Naive thymus-derived CD8-positive, alpha-beta T cell (primary cell): ENCODE measurements around the gene FOXJ3. TPM values are rescaled to one million over a fixed set of nuclear protein-coding genes. Genes with fewer than 3 reads are reported as not detected.

ENCODE experiments used
- ATAC-seq, 2 donors: fragments of 150-1000 bp; cut with Tn5 transposase in 1 of 2; sonication (Bioruptor Pico), chemical (Tn5 transposase) in 1 of 2; 1 replicate in 1 of 2; 2 replicates in 1 of 2; pipeline ENCODE4 v1.10.0; 2021; ENCODE audit warnings: mild to moderate bottlenecking in 2 of 2, moderate library complexity in 2 of 2
- POLR2A ChIA-PET: fragments of 350-600 bp; sonication (Branson Sonifier 250); formaldehyde crosslinking; loops from one replicate; lab custom pipeline; 2021; ENCODE audit warnings: antibody characterized with exemption; lab: Charles Lee
- DNase-seq, 10 donors: peaks; one replicate each; pipeline versions ENCODE4 v3.0.0 to v3.0.0-alpha.2; 2020 to 2022
- H3K27ac Mint-ChIP-seq, 10 donors: one replicate each; pipeline ENCODE4 v1.8.0; 2020 to 2022; ENCODE audit warnings: mild to moderate bottlenecking in 10 of 10, mixed read lengths in 10 of 10, moderate library complexity in 4 of 10, inconsistent platforms in 1 of 10
- H3K27me3 Mint-ChIP-seq, 5 donors: one replicate each; pipeline ENCODE4 v1.8.0; 2021 to 2022; ENCODE audit warnings: mixed read lengths in 5 of 5
- H3K36me3 Mint-ChIP-seq, 3 donors: one replicate each; pipeline ENCODE4 v1.8.0; 2020 to 2022; ENCODE audit warnings: mixed read lengths in 3 of 3, mild to moderate bottlenecking in 2 of 3, inconsistent platforms in 1 of 3
- H3K4me1 Mint-ChIP-seq, 4 donors: one replicate each; pipeline ENCODE4 v1.8.0; 2021 to 2022; ENCODE audit warnings: mixed read lengths in 4 of 4
- H3K4me3 Mint-ChIP-seq, 10 donors: one replicate each; pipeline ENCODE4 v1.8.0; 2020 to 2022; ENCODE audit warnings: mild to moderate bottlenecking in 10 of 10, mixed read lengths in 10 of 10, moderate library complexity in 6 of 10, inconsistent platforms in 1 of 10
- H3K9me3 Mint-ChIP-seq, 9 donors: one replicate each; pipeline ENCODE4 v1.8.0; 2020 to 2022; ENCODE audit warnings: mixed read lengths in 9 of 9, mild to moderate bottlenecking in 3 of 9, inconsistent platforms in 1 of 9, moderate library complexity in 1 of 9
- polyA plus RNA-seq, 3 donors: library from polyadenylated mRNA; unstranded; fragments of 300-500 nt; fragmentation: Illumina TruSeq; gene quantifications; one replicate each; pipeline ENCODE4 v1.2.3, GENCODE V29; 2021
- total RNA-seq, 8 experiments: library from RNA in 2 of 8; stranded (reverse) in 2 of 8; gene quantifications; one replicate each; pipeline ENCODE4 v1.2.3 and lab custom pipeline; 2021 to 2026

The FOXJ3 gene
- total and polyA plus RNA-seq, 5 experiments from 2014 or later: 30.3 to 112 (median 39.8) TPM

DNA sequence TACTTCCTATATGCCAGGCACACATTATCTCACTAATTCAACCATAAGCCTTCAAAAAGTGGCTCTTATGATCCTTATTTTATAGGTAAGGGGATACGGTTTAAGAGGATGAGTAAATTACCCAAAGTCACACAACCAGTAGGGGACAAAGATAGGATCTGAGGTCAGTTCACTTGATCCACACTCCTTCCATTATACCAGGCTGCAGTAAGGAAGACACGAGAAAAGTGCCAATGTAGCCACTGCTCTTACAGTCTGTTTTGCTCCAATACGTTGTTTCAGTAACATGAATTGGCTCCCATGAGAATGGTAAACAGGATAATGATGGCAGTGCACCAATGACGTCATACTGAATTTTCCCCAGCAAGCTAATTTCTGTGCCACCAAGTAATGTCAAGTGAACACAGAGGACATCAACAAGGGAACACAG is 155.1 kb downstream of the FOXJ3 start:
- DNase-seq: no peak
- H3K27me3 Mint-ChIP-seq: no peaks in the 10 kb centered on the region
- peaks cover 0 to 26% (median 14%) of the 10 kb centered on the region in 4 donors for H3K4me1 Mint-ChIP-seq
- ATAC-seq: peak in 1 of 2 donors; percentile 35
- no peak overlapping the region for H3K4me3 Mint-ChIP-seq
- peak overlapping the region in 9 of 10 donors; percentile 21 to 90 (median 73) for H3K27ac Mint-ChIP-seq
- POLR2A ChIA-PET: no interaction called here
- no peaks in the 10 kb centered on the region for H3K9me3 Mint-ChIP-seq
- H3K36me3 Mint-ChIP-seq: peaks cover 0 to 57% (median 1%) of the 10 kb centered on the region in 3 donors

DNA sequence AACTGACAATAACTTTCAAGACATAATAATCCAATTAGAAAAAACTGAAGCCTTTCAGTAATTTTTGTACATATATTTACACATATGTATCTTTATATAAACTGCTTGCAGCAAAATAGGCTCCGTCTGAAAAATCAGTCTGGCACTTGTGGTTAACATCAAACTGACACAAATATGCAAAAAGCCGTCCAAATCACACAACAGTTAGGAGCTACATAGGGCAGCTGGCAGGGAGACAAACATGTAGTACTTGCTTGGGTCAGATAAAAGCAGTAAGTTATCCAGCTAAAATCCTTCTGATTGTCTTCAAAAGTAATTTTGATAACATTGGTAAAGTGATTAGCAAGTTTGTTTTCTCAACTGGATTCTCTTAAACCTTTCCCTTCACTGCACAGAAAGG is 155.8 kb downstream of the FOXJ3 start:
- Mint-ChIP-seq H3K27ac (peak overlapping the region in 4 of 10 donors; percentile 53 to 90 (median 76)), H3K9me3 (no peaks in the 10 kb centered on the region), H3K4me1 (peaks cover 0 to 26% (median 12%) of the 10 kb centered on the region in 4 donors), H3K4me3 (no peak overlapping the region), H3K27me3 (no peaks in the 10 kb centered on the region), H3K36me3 (peaks cover 0 to 51% (median 1%) of the 10 kb centered on the region in 3 donors)
- DNase-seq (no peak), ATAC-seq (no peak)
- POLR2A ChIA-PET: no interaction called here

DNA sequence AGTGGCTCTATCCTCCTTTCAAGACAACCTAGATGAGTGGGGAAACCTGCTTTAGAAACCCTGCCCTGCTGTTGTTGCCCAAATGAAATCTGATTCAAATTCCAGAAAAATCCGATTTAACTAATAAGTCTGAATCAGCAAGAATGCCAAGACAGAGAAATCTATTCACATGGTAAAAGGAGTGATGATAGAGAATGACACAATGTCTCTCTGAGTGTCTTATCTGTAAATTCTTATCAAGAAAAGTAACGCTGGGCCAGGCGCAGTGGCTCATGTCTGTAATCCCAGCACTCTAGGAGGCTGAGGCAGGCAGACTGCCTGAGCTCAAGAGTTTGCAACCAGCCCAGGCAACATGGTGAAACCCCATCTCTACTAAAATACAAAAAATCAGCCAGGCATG is 156.8 kb downstream of the FOXJ3 start:
- POLR2A ChIA-PET: no interaction called here
- peaks cover 0 to 46% (median 1%) of the 10 kb centered on the region in 3 donors for H3K36me3 Mint-ChIP-seq
- no peaks in the 10 kb centered on the region for H3K27me3 Mint-ChIP-seq
- H3K4me1 Mint-ChIP-seq: peaks cover 0 to 26% (median 13%) of the 10 kb centered on the region in 4 donors
- no peak overlapping the region for H3K4me3 Mint-ChIP-seq
- no peaks in the 10 kb centered on the region for H3K9me3 Mint-ChIP-seq
- H3K27ac Mint-ChIP-seq: peak overlapping the region in 3 of 10 donors; percentile 14 to 53 (median 47)
- ATAC-seq: no peak
- DNase-seq: no peak

DNA sequence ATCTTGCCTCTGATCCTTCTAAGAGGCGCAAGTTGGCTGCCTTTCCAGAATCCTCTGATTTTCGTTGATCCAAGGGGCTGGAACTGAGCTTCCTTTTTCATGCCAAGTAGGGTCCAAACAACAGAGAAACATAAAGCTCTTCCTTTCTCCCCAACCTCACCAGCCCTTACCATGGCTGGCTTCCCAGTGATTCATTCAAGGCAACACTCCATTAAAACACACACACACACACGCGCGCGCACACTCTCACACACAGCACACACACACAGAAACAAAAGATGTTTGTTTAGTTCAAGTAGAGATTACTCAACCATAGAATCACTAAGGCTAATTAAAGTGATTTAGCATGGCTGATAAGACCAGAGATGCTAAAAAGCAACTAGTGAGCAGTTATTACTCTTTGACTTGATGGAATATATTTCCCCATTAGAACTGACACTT is 157.5 kb downstream of the FOXJ3 start:
- peak overlapping the region in 1 of 10 donors; percentile 7 for H3K4me3 Mint-ChIP-seq
- POLR2A ChIA-PET: no interaction called here

DNA sequence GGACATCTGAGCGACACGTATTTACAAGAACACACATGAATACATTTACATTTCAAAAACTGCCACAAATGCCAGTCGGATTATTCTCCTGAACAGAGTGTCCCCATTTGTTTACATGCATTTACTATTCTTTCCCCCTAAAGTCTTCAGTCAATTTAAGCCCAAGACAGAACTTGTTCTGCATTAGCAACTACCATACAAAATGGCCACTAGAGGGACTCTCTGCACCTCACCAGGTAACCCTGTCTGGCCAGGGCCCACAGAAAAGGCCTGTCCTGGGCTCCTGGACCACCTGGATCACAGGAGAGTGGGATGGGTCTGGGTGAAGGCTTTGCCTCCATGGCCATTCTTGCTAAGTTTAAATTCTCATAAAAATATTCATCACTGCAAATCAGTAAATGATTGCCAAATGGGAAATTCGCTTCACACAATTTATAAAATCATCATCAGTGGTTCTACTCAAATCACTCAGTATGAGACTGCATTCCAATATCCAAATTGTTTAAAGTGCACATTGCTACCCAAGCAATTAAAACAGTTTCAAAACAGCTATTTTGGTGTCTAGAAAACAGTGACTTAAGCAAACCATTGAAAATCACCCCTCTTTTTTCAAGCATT is 158.0 kb downstream of the FOXJ3 start:
- DNase-seq: peak in 5 of 10 donors; percentile 5 to 43 (median 35)
- Mint-ChIP-seq H3K36me3 (peaks cover 0 to 38% (median 0%) of the 10 kb centered on the region in 3 donors), H3K4me3 (no peak overlapping the region), H3K4me1 (peaks cover 0 to 25% (median 15%) of the 10 kb centered on the region in 4 donors), H3K27ac (peak overlapping the region in 5 of 10 donors; percentile 3 to 65 (median 13)), H3K9me3 (no peaks in the 10 kb centered on the region), H3K27me3 (no peaks in the 10 kb centered on the region)
- POLR2A ChIA-PET: no interaction called here
- ATAC-seq: peak; percentile 57 to 65

More for the DNA sequence above, 157.5 kb downstream of the FOXJ3 start:
- Mint-ChIP-seq H3K27me3 (no peaks in the 10 kb centered on the region), H3K36me3 (peaks cover 0 to 40% (median 0%) of the 10 kb centered on the region in 3 donors), H3K4me1 (peaks cover 0 to 26% (median 14%) of the 10 kb centered on the region in 4 donors), H3K27ac (peak overlapping the region in 3 of 10 donors; percentile 0 to 72 (median 27)), H3K9me3 (no peaks in the 10 kb centered on the region)
- no peak for DNase-seq
- no peak for ATAC-seq

DNA sequence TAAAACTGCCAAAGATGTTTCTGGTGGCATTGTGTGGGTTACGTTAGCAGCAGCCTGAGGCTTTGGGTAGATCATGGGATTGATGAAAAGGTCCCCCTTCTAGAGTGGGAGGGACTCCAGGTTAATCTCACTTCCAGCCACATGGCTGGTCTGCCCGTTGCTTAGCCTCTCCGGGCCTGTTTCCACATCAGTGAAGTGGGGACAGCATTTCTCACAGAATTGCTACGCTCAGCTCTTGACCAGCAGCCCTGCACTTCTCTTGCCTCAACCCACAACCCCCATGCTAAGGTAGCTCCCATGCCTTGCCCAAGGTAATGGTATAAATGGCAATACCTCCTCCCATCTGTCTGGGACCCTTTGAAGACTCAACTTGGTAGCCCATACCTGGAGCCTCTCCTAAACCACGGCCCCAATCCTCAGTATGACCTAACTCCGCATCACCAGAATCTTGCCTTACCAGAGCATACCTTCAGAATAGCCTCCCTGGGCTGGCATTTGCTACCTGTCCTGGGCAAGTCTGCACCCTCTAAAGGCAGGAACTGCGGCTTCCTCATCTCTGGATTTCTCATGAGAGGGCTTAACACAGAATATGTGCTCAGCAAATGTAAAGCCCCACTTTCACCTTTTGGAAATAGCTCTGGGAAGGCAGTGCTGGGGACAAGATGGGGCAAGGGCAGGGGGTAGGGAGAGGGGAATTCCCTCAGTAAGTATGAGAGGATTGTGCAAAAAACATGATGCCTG is 159.6 kb downstream of the FOXJ3 start:
- POLR2A ChIA-PET: no interaction called here
- peaks cover 0 to 29% (median 0%) of the 10 kb centered on the region in 3 donors for H3K36me3 Mint-ChIP-seq
- H3K27me3 Mint-ChIP-seq: no peaks in the 10 kb centered on the region
- ATAC-seq (no peak), DNase-seq (no peak)
- no peaks in the 10 kb centered on the region for H3K9me3 Mint-ChIP-seq
- H3K4me3 Mint-ChIP-seq: no peak overlapping the region
- H3K27ac Mint-ChIP-seq: peak overlapping the region in 2 of 10 donors; percentile 4 to 19
- peaks cover 0 to 10% (median 10%) of the 10 kb centered on the region in 4 donors for H3K4me1 Mint-ChIP-seq

DNA sequence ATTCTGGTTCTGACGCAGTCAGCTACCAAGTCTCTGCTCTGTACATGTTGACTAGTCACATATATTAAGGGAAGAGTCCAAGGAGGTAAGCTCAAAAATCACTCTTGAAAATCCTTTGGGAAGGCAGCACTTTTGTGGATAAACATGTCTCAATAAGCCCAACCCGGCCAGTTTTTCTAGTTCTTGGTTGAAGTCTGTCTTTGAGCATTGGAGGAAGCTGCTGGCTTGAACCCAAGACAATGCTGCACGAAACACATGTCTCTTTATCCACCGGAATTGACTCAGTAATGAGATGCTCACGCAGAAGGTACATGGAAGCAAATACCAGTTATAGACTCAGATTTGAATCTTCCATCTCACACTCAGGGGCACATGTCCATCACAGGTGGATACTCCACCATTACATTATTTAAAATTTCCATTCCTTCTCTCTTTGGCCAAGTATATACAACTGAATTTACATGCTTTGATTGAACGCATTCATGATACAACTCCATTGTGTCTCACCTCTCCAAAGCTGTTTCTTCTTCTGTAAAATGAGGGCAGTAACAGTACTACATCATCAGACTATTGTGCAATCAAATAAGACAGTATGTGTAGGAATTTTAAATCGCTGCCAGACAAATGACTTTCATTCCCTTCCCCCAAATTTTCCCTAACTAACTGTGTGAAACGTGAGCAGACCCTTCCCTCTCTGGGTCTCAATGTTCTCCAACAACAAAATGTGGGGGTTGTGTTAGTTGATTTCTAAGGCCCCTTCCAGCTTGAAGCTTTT is 160.9 kb downstream of the FOXJ3 start:
- H3K27ac Mint-ChIP-seq: peak overlapping the region in 4 of 10 donors; percentile 1 to 44 (median 24)
- DNase-seq (no peak), ATAC-seq (no peak)
- no peaks in the 10 kb centered on the region for H3K27me3 Mint-ChIP-seq
- POLR2A ChIA-PET: interaction anchor here (1.0 kb wide), 1 partner anchor 160 kb away, joined by 3 read pairs; no protein-coding TSS in a partner anchor
- H3K4me3 Mint-ChIP-seq: no peak overlapping the region
- H3K9me3 Mint-ChIP-seq: no peaks in the 10 kb centered on the region
- H3K36me3 Mint-ChIP-seq: peaks cover 0 to 16% (median 0%) of the 10 kb centered on the region in 3 donors
- H3K4me1 Mint-ChIP-seq: peaks cover 0 to 10% (median 3%) of the 10 kb centered on the region in 4 donors

DNA sequence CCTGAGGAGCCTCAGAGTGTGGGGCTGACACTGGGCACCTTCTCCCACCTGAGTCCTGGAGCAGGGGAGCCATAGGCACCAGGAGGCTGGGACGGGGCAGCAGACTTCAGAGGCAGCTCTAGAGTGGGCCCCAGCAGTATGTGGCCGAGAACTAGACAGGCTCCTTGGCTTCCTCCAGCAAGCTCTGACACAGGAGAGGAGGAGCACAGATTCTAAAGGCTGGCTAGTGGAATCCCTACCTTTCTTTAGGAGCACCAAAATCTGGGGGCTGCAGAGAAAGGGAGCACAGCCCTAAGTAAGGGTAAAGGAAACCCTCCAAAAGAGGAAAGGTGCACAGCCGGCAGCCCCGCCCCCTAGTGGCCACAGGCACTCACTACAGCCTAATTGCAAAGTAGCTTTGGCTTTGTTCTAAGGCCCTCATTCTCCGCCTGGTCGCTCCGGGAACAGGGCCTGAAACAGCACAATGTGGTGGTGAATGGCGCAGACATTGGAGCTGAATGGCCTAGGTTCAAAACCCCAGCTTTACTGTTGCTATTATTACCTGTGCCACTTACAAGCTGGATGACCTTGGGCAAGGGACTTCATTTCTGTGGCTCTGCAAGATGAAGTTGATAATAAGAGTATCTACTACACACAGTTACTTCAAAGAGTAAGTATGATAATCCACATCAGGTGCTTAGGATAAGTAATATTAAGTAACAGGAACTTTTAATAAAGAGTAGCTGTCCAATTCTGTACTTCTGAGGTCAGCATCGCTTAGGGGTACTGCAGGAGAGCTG is 161.7 kb downstream of the FOXJ3 start:
- H3K27ac Mint-ChIP-seq: peak overlapping the region in 3 of 10 donors; percentile 8 to 44 (median 40)
- POLR2A ChIA-PET: interaction anchor here (1.0 kb wide), 1 partner anchor 161 kb away, joined by 3 read pairs; no protein-coding TSS in a partner anchor
- H3K4me1 Mint-ChIP-seq: peaks cover 0 to 10% (median 3%) of the 10 kb centered on the region in 4 donors

DNA sequence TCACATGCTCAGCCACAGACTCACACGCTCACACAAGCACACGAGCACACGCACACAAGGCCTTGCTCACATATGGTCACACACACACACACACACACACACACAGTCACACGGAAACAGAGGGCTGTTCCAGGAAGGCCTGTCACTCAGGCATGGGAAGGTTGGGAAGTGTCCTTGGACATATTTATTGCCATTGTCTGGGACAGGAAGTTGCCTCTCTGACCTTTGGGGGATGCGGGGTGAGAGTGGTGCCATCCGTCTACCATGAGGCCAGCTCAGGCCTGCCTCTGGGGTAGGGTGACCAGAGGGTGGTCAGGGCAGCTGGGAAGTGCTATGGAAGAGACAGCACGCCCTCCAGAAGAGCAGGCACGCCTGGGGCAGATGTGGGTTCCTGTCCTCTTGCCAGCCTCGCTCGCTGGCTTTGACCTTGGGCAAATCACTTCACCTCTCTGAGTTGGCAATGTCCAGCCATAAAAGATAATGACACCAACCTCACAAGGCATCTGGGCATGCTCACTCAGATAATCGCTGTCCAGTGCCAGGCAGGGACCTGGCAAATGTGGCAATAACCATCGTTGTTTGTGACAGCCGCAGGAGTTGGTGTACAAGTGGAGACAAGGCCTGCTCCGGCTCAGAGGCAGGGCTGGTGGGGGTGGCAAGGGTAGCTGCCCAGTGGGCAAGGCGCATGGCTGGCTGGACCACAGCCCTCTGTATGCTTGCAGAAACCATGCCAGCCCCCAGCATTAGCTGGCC is 162.5 kb downstream of the FOXJ3 start:
- POLR2A ChIA-PET: interaction anchor here (1.0 kb wide), 1 partner anchor 161 kb away, joined by 3 read pairs; no protein-coding TSS in a partner anchor
- H3K4me3 Mint-ChIP-seq: no peak overlapping the region
- ATAC-seq (peak in 1 of 2 donors; percentile 9), DNase-seq (no peak)
- peaks cover 0 to 10% (median 4%) of the 10 kb centered on the region in 5 donors for H3K27me3 Mint-ChIP-seq
- H3K36me3 Mint-ChIP-seq: peaks cover 0 to 4% (median 0%) of the 10 kb centered on the region in 3 donors
- H3K9me3 Mint-ChIP-seq: no peaks in the 10 kb centered on the region
- peaks cover 0 to 8% (median 3%) of the 10 kb centered on the region in 4 donors for H3K4me1 Mint-ChIP-seq
- H3K27ac Mint-ChIP-seq: peak overlapping the region in 1 of 10 donors; percentile 71

More for the DNA sequence above, 161.7 kb downstream of the FOXJ3 start:
- ATAC-seq (peak; percentile 73 to 74), DNase-seq (peak; percentile 30 to 80 (median 66))
- Mint-ChIP-seq H3K27me3 (peaks cover 0 to 3% (median 0%) of the 10 kb centered on the region in 5 donors), H3K4me3 (no peak overlapping the region), H3K36me3 (peaks cover 0 to 12% (median 0%) of the 10 kb centered on the region in 3 donors), H3K9me3 (no peaks in the 10 kb centered on the region)

DNA sequence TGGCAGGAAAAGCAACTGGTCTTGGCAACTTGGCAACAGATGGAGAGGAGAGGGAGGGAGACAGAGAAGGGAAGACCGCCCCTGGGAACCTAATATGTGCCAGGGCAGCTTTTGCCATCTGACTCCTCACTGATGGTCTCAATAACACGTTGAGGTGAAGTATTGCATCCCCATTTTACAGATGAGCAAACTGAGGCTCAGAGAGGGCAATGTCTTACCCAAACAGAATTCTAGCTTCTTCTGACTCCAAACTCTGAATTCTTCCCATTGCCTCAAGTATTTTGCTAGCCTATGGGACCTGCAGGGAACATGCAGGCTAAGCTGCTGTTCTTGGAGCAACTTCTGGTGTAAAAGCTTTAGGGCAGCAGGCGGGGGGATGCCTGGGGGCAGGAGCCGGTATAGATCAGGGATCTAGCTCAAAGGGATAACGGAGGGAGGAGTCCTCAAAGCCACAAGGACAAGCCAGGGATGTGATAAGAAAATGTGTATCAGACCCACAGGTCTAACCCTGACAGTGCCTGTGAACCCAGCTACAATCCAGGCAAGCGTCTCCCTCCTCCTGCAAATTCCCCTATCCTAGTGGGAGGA is 163.3 kb downstream of the FOXJ3 start:
- Mint-ChIP-seq H3K27ac (peak overlapping the region in 2 of 10 donors; percentile 73 to 87), H3K4me1 (peaks cover 0 to 6% (median 3%) of the 10 kb centered on the region in 4 donors), H3K27me3 (peaks cover 0 to 18% (median 4%) of the 10 kb centered on the region in 5 donors), H3K36me3 (peaks cover 0 to 2% (median 0%) of the 10 kb centered on the region in 3 donors), H3K9me3 (no peaks in the 10 kb centered on the region), H3K4me3 (no peak overlapping the region)
- POLR2A ChIA-PET: no interaction called here
- no peak for ATAC-seq
- no peak for DNase-seq
